Astrocyte of the cerebellum (primary cell): ENCODE results near the gene TMEM232.

Experiments
- DNase-seq: peaks from one replicate; pipeline ENCODE4 v3.0.0-alpha.2; 2011; ENCODE audit warnings: low read depth
- H3K4me3 ChIP-seq: 2 replicates; pipeline ENCODE4 v1.5.1; 2011; ENCODE audit warnings: mild to moderate bottlenecking, low read depth, low read length, moderate library complexity
- CTCF ChIP-seq: IDR thresholded peaks from 2 replicates; pipeline ENCODE4 v1.5.1; 2012; ENCODE audit warnings: low read length, low read depth, moderate library complexity, mild to moderate bottlenecking; ENCODE audit errors: missing control alignments
- in situ Hi-C: cut with HindIII; loops from 2 replicates; pipeline ENCODE4 v1.10.0; 2017; ENCODE audit warnings: low sequenced_read_pairs

The TMEM232 gene

GRCh38 chr5:110476164-110476563, 250.3 kb downstream of the TMEM232 start:
- in situ Hi-C loops, result no loop called here
- no peak overlapping the region for H3K4me3 ChIP-seq
- TF ChIP-seq CTCF, result no peak
- no peak for DNase-seq

- in situ Hi-C loops, result no loop called here
- H3K4me3 ChIP-seq, result no peak overlapping the region
- no peak for DNase-seq
- TF ChIP-seq CTCF, result no peak
Measured at GRCh38 chr5:110475529-110475928, 250.9 kb downstream of the TMEM232 start.

- TF ChIP-seq CTCF, result no peak
- H3K4me3 ChIP-seq, result no peak overlapping the region
- no peak for DNase-seq
- in situ Hi-C loops, result no loop called here
Measured at GRCh38 chr5:110469486-110469885, 257.0 kb downstream of the TMEM232 start.

GRCh38 chr5:110463106-110463505, 263.4 kb downstream of the TMEM232 start:
- no peak for TF ChIP-seq CTCF
- no peak for DNase-seq
- in situ Hi-C loops, result no loop called here
- no peak overlapping the region for H3K4me3 ChIP-seq

GRCh38 chr5:110460837-110461236, 265.6 kb downstream of the TMEM232 start:
- no peak overlapping the region for H3K4me3 ChIP-seq
- in situ Hi-C loops, result no loop called here
- TF ChIP-seq CTCF, result no peak
- DNase-seq, result no peak

GRCh38 chr5:110458313-110458712, 268.2 kb downstream of the TMEM232 start:
- no peak for TF ChIP-seq CTCF
- in situ Hi-C loops, result no loop called here
- no peak for DNase-seq
- H3K4me3 ChIP-seq, result no peak overlapping the region

GRCh38 chr5:110442856-110443255, 283.6 kb downstream of the TMEM232 start:
- in situ Hi-C loops, result no loop called here
- no peak for DNase-seq
- no peak overlapping the region for H3K4me3 ChIP-seq
- no peak for TF ChIP-seq CTCF
